Caco-2 (cell line): ENCODE results near the gene PTH2. TPM values are rescaled to one million over a fixed set of nuclear protein-coding genes. Genes with fewer than 3 reads are reported as not detected.

Experiments
- BruUV-seq: library from RNA; stranded (reverse); fragments of 400-500 nt; replicated peaks from 2 replicates; lab custom pipeline; 2021; lab: Mats Ljungman, UMichigan
- CTCF ChIA-PET: fragments of 300-600 bp; sonication (Branson Sonifier 250); formaldehyde crosslinking; loops from one replicate; lab custom pipeline; 2022; ENCODE audit warnings: antibody characterized with exemption; lab: Charles Lee
- POLR2A ChIA-PET: fragments of 300-600 bp; sonication (Branson Sonifier 250); formaldehyde crosslinking; loops from one replicate; lab custom pipeline; 2022; ENCODE audit warnings: antibody characterized with exemption; lab: Charles Lee
- DNase-seq, 2 experiments: peaks; one replicate each; pipeline versions ENCODE4 v3.0.0 to v3.0.0-alpha.2; 2020 to 2022
- H3K27me3 ChIP-seq: replicated peaks from 2 replicates; pipeline ENCODE4 v1.6.0; 2011; ENCODE audit warnings: low read length; ENCODE audit not compliant: control insufficient read depth, insufficient read depth
- H3K36me3 ChIP-seq: 2 replicates; pipeline ENCODE4 v1.5.1; 2011; ENCODE audit warnings: low read length; ENCODE audit not compliant: control insufficient read depth, insufficient read depth
- H3K4me1 ChIP-seq: fragments of 250-450 bp; sonication (Bioruptor Pico); 2 replicates; pipeline ENCODE4 v1.5.1; 2020; ENCODE audit warnings: mild to moderate bottlenecking
- H3K4me3 ChIP-seq: 2 replicates; pipeline ENCODE4 v1.5.1; 2011; ENCODE audit warnings: low read depth, mild to moderate bottlenecking, control low read depth, low read length
- H3K9me3 ChIP-seq: fragments of 250-450 bp; sonication (Bioruptor Pico); 2 replicates; pipeline ENCODE4 v1.5.1; 2020; ENCODE audit warnings: mild to moderate bottlenecking, moderate library complexity
- H3K27ac Mint-ChIP-seq: one replicate; pipeline ENCODE4 v1.8.0; 2022; ENCODE audit warnings: mixed read lengths; ENCODE audit not compliant: unreplicated experiment
- H3K27me3 Mint-ChIP-seq: one replicate; pipeline ENCODE4 v1.8.0; 2022; ENCODE audit warnings: mixed read lengths; ENCODE audit not compliant: insufficient read depth, unreplicated experiment
- H3K36me3 Mint-ChIP-seq: one replicate; pipeline ENCODE4 v1.8.0; 2022; ENCODE audit warnings: mild to moderate bottlenecking, mixed read lengths; ENCODE audit not compliant: insufficient read depth, unreplicated experiment
- H3K4me1 Mint-ChIP-seq: one replicate; pipeline ENCODE4 v1.8.0; 2022; ENCODE audit warnings: low read depth, mixed read lengths; ENCODE audit not compliant: unreplicated experiment
- H3K4me3 Mint-ChIP-seq: one replicate; pipeline ENCODE4 v1.8.0; 2022; ENCODE audit warnings: mild to moderate bottlenecking, moderate library complexity, mixed read lengths; ENCODE audit not compliant: unreplicated experiment
- H3K9me3 Mint-ChIP-seq: one replicate; pipeline ENCODE4 v1.8.0; 2022; ENCODE audit warnings: mixed read lengths; ENCODE audit not compliant: unreplicated experiment
- intact Hi-C: fragments of 100-400 bp; cut with micrococcal nuclease; formaldehyde crosslinking; loops from one replicate; pipeline ENCODE4 v1.10.0; 2022; ENCODE audit not compliant: unreplicated experiment
- total RNA-seq: library from RNA; stranded (reverse); gene quantifications from 2 replicates; pipeline ENCODE4 v1.2.3, GENCODE V29; 2022
- TF ChIP-seq, protein P1 (sequence below), 2 experiments: fragments of 200-600 bp in 1 of 2; IDR thresholded peaks; 1 replicate in 1 of 2; 2 replicates in 1 of 2; pipeline versions ENCODE4 v1.5.1 to v1.8.0; 2011 to 2022; ENCODE audit warnings: antibody characterized with exemption in 1 of 2, control low read depth in 1 of 2, inconsistent platforms in 1 of 2, low read depth in 1 of 2, low read length in 1 of 2, mild to moderate bottlenecking in 1 of 2, moderate library complexity in 1 of 2; ENCODE audit not compliant: insufficient read depth in 1 of 2, severe bottlenecking in 1 of 2, unreplicated experiment in 1 of 2

The PTH2 gene
- total RNA-seq, 1 experiment from 2014 or later, result not detected

DNA sequence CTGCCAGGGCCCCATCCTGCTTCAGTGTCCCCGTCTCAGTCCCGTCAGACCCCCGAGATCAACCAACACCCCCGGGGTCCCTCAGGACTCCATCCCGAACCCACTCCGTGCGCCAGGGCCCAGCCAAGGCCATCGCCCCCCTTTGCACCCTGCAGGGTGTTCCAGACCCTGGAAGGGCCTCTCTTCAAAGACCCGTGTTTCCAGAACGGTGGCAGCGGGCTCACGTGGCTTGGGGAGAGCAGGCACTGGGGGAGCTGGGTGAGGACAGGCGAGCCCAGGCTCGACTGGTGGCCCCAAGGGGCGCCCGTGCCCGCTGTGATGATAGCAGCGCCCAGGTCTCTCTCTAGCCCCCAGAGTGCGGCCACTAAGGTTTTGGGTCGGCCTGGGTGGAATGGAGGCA, 33.8 kb downstream of the PTH2 start:
- Mint-ChIP-seq H3K4me1 (peaks cover 12% of the 10 kb centered on the region), H3K4me3 (no peak overlapping the region), H3K27me3 (peaks cover 7% of the 10 kb centered on the region), H3K27ac (no peak overlapping the region), H3K9me3 (no peaks in the 10 kb centered on the region), H3K36me3 (peaks cover 7% of the 10 kb centered on the region)
- no peak overlapping the region for H3K4me3 ChIP-seq
- H3K4me1 ChIP-seq, result no peaks in the 10 kb centered on the region
- no TSS peak for BruUV-seq
- TF ChIP-seq, protein P1, sequence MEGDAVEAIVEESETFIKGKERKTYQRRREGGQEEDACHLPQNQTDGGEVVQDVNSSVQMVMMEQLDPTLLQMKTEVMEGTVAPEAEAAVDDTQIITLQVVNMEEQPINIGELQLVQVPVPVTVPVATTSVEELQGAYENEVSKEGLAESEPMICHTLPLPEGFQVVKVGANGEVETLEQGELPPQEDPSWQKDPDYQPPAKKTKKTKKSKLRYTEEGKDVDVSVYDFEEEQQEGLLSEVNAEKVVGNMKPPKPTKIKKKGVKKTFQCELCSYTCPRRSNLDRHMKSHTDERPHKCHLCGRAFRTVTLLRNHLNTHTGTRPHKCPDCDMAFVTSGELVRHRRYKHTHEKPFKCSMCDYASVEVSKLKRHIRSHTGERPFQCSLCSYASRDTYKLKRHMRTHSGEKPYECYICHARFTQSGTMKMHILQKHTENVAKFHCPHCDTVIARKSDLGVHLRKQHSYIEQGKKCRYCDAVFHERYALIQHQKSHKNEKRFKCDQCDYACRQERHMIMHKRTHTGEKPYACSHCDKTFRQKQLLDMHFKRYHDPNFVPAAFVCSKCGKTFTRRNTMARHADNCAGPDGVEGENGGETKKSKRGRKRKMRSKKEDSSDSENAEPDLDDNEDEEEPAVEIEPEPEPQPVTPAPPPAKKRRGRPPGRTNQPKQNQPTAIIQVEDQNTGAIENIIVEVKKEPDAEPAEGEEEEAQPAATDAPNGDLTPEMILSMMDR (IDR thresholded peaks at IDR 0.05; ENCODE audit: insufficient read depth in 1 of 2, low read depth in 1 of 2, low read length in 1 of 2, severe bottlenecking in 1 of 2, unreplicated experiment in 1 of 2), result no peak
- POLR2A ChIA-PET, result no interaction called here
- H3K27me3 ChIP-seq, result no peaks in the 10 kb centered on the region
- H3K36me3 ChIP-seq, result no peaks in the 10 kb centered on the region
- CTCF ChIA-PET, result interaction anchor here (0.6 to 1.1 kb wide), 3 partner anchors 14 to 56 kb away, joined by 3 to 5 read pairs (median 5); no protein-coding TSS in a partner anchor
- no peak for DNase-seq
- H3K9me3 ChIP-seq, result no peaks in the 10 kb centered on the region
- intact Hi-C loops, result no loop called here

DNA sequence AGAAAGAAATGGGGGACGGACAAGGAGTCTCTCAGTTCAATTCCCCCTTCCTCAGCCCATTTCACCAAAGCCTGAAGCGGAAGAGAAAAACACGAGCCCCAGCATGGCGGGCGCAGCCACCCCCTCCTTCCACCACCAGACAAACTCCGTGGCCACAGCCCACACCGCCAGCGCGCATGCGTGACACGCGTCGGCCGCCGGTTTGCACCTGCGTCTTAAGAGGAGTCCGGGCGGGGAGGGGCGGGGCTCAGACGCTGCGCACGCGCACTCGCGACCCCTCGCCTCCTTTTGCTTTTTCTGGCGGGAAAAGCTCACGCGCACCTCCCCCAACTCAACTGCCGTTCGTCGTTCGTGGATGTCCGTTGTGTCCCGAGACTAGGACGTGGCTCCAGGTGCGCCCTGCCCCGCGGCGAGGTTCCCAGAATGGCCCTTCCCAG, 35.3 kb downstream of the PTH2 start, which contains the start of gene KASH5:
TSS of gene KASH5 (plus strand) at position 314 of the 437 bp plus-strand sequence. CDS start 2,635 bp downstream, outside the sequence.
- Mint-ChIP-seq H3K36me3 (peaks cover 7% of the 10 kb centered on the region), H3K27ac (peak within 1 kb of the TSS; percentile 63), H3K9me3 (peaks cover under 1% of the 10 kb centered on the region), H3K27me3 (peaks cover 7% of the 10 kb centered on the region), H3K4me3 (peak within 1 kb of the TSS; percentile 69), H3K4me1 (peaks cover 12% of the 10 kb centered on the region)
- no TSS peak for BruUV-seq
- TF ChIP-seq, protein P1 (IDR thresholded peaks at IDR 0.05; ENCODE audit: insufficient read depth in 1 of 2, low read depth in 1 of 2, low read length in 1 of 2, severe bottlenecking in 1 of 2, unreplicated experiment in 1 of 2), result no peak
- no peaks in the 10 kb centered on the region for H3K36me3 ChIP-seq
- H3K9me3 ChIP-seq, result 0 out of 2 replicates have a peak, but pooled peaks cover 2% of the 10 kb centered on the region
- intact Hi-C loops, result no loop called here
- H3K27me3 ChIP-seq, result no peaks in the 10 kb centered on the region
- peak; percentile 81 to 90 for DNase-seq
- peak within 1 kb of the TSS; percentile 39 for H3K4me3 ChIP-seq
- ChIA-PET POLR2A (interaction anchor here (0.6 kb wide), 1 partner anchor 18 kb away, joined by 3 read pairs; no protein-coding TSS in a partner anchor), CTCF (interaction anchor here (1.0 to 1.1 kb wide), 2 partner anchors 24 to 55 kb away, joined by 3 to 6 read pairs; partner anchors contain the start of gene DKKL1)
- no peaks in the 10 kb centered on the region for H3K4me1 ChIP-seq

DNA sequence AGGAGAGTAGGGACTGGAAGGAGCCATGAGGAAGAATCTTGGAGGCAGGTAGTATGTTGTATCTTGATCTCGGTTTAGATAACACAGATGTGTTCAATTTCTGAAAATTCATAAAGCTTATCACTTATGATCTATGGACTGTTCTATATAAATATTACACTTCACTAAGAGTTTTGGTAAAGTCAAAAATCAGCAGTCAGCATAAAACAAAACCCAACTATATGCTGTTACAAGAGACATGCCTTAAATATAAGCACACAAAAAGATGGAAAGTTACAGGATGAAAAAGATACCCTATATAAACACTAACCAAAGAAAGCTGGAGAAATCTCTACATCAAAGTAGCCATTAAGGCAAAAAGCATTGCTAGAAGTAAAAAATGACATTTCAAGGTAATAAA, 39.6 kb downstream of the PTH2 start:
- peaks cover 20% of the 10 kb centered on the region for H3K9me3 Mint-ChIP-seq
- DNase-seq, result no peak
- Histone ChIP-seq H3K27me3 (no peaks in the 10 kb centered on the region), H3K4me1 (no peaks in the 10 kb centered on the region), H3K36me3 (no peaks in the 10 kb centered on the region), H3K9me3 (peaks cover 17% of the 10 kb centered on the region; the same call in 1 of the 2 replicates), H3K4me3 (no peak overlapping the region)
- no peak overlapping the region for H3K27ac Mint-ChIP-seq
- TF ChIP-seq, protein P1 (IDR thresholded peaks at IDR 0.05; ENCODE audit: insufficient read depth in 1 of 2, low read depth in 1 of 2, low read length in 1 of 2, severe bottlenecking in 1 of 2, unreplicated experiment in 1 of 2), result no peak
- no TSS peak for BruUV-seq
- H3K36me3 Mint-ChIP-seq, result peaks cover 7% of the 10 kb centered on the region
- intact Hi-C loops, result no loop called here
- CTCF ChIA-PET, result no interaction called here
- POLR2A ChIA-PET, result no interaction called here
- H3K4me3 Mint-ChIP-seq, result no peak overlapping the region
- H3K27me3 Mint-ChIP-seq, result peaks cover 3% of the 10 kb centered on the region
- H3K4me1 Mint-ChIP-seq, result no peaks in the 10 kb centered on the region
